ENCODE results near the gene CCDC182. TPM values are rescaled to one million over a fixed set of nuclear protein-coding genes. Genes with fewer than 3 reads are reported as not detected.

CCDC182 gene
- total RNA-seq, 4 donors from 2014 or later = not detected

DNA sequence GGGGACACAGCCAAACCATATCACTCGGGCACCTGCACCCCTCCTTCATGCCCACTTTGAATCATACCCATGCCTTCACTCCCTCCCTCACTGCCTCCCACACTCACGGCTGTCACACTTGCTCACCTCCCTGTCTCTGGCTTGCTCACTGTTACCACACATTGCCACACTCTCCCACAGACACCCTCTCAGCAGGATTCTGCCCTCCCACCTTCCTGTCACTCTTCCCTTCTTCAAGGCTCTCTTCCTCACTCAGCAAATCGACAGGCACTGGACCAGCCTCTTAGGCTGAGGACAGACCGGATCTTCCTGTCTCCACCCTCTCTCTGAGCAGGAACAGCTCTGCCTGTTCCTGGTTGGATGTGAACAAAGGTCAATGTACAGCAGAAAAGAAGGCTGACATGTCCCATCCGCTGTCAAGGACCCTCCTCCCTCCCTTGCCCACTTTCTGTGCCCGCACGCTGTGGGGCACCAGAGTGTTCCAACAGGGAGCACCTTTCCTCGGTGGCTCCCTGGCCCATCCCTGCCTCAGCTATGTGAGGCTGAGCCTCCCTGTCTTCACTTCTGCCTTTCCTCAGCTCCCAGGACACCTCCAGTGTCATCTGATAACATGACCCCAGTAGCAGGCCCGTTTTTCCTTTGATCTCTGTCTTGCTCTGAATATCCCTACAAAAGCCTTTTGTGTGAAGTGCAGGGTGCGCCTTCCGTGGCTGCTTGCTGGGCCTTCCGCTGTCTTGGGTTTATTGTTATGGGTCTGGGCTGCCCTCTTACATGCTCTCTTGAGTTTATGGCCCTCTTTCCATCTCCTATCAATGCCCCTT is 47.0 kb downstream of the CCDC182 start:
- H3K36me3 ChIP-seq = no peaks in the 10 kb centered on the region
- H3K4me1 ChIP-seq = peaks cover 0 to 10% (median 0%) of the 10 kb centered on the region in 3 donors
- H3K27ac ChIP-seq = no peak overlapping the region
- TF ChIP-seq, protein P1, sequence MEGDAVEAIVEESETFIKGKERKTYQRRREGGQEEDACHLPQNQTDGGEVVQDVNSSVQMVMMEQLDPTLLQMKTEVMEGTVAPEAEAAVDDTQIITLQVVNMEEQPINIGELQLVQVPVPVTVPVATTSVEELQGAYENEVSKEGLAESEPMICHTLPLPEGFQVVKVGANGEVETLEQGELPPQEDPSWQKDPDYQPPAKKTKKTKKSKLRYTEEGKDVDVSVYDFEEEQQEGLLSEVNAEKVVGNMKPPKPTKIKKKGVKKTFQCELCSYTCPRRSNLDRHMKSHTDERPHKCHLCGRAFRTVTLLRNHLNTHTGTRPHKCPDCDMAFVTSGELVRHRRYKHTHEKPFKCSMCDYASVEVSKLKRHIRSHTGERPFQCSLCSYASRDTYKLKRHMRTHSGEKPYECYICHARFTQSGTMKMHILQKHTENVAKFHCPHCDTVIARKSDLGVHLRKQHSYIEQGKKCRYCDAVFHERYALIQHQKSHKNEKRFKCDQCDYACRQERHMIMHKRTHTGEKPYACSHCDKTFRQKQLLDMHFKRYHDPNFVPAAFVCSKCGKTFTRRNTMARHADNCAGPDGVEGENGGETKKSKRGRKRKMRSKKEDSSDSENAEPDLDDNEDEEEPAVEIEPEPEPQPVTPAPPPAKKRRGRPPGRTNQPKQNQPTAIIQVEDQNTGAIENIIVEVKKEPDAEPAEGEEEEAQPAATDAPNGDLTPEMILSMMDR (IDR thresholded peaks at IDR 0.05) = no peak
- TF ChIP-seq EP300 (IDR thresholded peaks at IDR 0.05) = no peak
- TF ChIP-seq POLR2AphosphoS5 (IDR thresholded peaks at IDR 0.05) = no peak
- no peak for TF ChIP-seq POLR2A (IDR thresholded peaks at IDR 0.05)
- no peak overlapping the region for H3K4me3 ChIP-seq
- no peaks in the 10 kb centered on the region for H3K9me3 ChIP-seq
- H3K27me3 ChIP-seq = no peaks in the 10 kb centered on the region
- WGBS, 2 donors (ENCODE audit: low coverage in 1 of 2) = 73% methylated on average over 6 to 10 of the region's 12 CpGs
- no peak for ATAC-seq

DNA sequence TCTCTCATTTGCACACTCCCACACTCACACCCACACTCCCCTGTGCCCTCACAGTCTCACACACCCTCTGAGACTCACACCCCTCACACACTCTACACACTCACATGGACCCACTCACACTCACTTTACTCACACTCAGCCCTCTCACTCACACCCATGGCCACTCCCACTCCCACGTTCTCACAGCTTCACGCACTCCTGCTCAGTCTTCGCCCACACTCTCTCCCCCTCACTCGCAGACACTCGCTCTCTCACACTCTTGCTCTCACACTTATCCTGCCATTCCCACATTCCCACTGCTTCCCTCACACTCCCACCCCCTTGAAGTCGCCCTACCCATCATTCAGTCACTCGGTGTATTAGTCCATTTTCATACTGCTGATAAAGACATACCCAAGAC is 47.9 kb downstream of the CCDC182 start:
- Histone ChIP-seq H3K27ac (no peak overlapping the region), H3K4me1 (peaks cover 0 to 10% (median 0%) of the 10 kb centered on the region in 3 donors), H3K4me3 (no peak overlapping the region), H3K9me3 (no peaks in the 10 kb centered on the region), H3K27me3 (no peaks in the 10 kb centered on the region), H3K36me3 (no peaks in the 10 kb centered on the region)
- ATAC-seq = no peak
- WGBS, 2 donors (ENCODE audit: low coverage in 1 of 2) = 88% methylated on average over 7 of the region's 7 CpGs; no CpG with 5 or more reads in 1 of the 2 donors
- TF ChIP-seq, protein P1 (IDR thresholded peaks at IDR 0.05) = no peak

DNA sequence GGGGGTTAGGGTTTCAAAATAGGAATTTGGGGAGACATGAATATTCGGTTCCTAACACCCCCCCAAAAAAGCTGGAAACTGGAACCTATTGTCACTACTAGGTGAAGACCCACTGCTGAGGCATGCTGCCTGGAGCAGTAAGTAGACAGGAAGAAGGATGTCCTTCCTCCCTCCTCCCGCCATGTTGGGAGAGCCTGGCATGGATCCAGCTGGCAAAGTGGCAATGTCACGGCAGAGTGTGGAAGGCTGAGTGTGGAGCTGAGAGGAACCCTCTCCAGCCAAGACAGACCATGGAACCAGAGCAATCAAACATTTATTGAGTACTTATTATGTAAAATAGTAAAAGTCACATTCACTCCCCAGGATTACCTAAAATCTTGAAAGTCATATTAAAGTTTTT is 49.0 kb downstream of the CCDC182 start:
- H3K4me1 ChIP-seq = peaks cover 0 to 10% (median 0%) of the 10 kb centered on the region in 3 donors
- H3K27ac ChIP-seq = no peak overlapping the region
- no peaks in the 10 kb centered on the region for H3K27me3 ChIP-seq
- no peaks in the 10 kb centered on the region for H3K9me3 ChIP-seq
- TF ChIP-seq POLR2A (IDR thresholded peaks at IDR 0.05) (no peak), EP300 (IDR thresholded peaks at IDR 0.05) (no peak), POLR2AphosphoS5 (IDR thresholded peaks at IDR 0.05) (no peak)
- TF ChIP-seq, protein P1 (IDR thresholded peaks at IDR 0.05) = no peak
- ATAC-seq = no peak
- no peaks in the 10 kb centered on the region for H3K36me3 ChIP-seq
- H3K4me3 ChIP-seq = no peak overlapping the region
- WGBS, 2 donors (ENCODE audit: low coverage in 1 of 2) = 51 to 57% methylated on average over 3 of the region's 3 CpGs

Small RNA genes within 50 kb of the gene (small RNA-seq; reads per million reads assigned to genes)
- 0 to 0.13 (median 0) reads per million in 4 donors for gene RN7SKP94

Other genes starting within 250 kb of the CCDC182 start
- 10 to 100 TPM; 23.0 to 24.8 (median 24.5) TPM for gene MRPS23, start 104.7 kb upstream of the CCDC182 start, total RNA-seq
- gene CUEDC1, start 210.1 kb upstream of the CCDC182 start, total RNA-seq = 10 to 100 TPM; 35.7 to 60.3 (median 45.6) TPM
- gene VEZF1, start 243.0 kb upstream of the CCDC182 start, total RNA-seq = 100 to 1,000 TPM; 115 to 148 (median 132) TPM